NCI-H187 treated with DMSO at 0.1 percent for 48 hours (cell line): ENCODE results near the gene STAM2.
"Not testable (repeated sequence)": the region's sequence is repeated elsewhere in the genome, so short reads cannot be mapped to it uniquely, and the experiment has no call there.

Experiments
- DNase-seq: peaks from one replicate; lab custom pipeline; 2025; lab: John Stamatoyannopoulos, UW

The STAM2 gene

GRCh38 chr2:152172201-152172785 is 3.3 kb downstream of the STAM2 start:
- not testable (repeated sequence) for DNase-seq

GRCh38 chr2:152171718-152172117 is 3.8 kb downstream of the STAM2 start:
- DNase-seq, result no peak

GRCh38 chr2:152169158-152169557 is 6.4 kb downstream of the STAM2 start:
- DNase-seq, result not testable (repeated sequence)

- not testable (repeated sequence) for DNase-seq
These were observed 8.1 kb downstream of the STAM2 start for GRCh38 chr2:152167470-152167869.

- no peak for DNase-seq
These were observed 8.5 kb downstream of the STAM2 start for GRCh38 chr2:152167065-152167464.

GRCh38 chr2:152166633-152167032 is 8.9 kb downstream of the STAM2 start:
- no peak for DNase-seq

- no peak for DNase-seq
These were observed 9.8 kb downstream of the STAM2 start for GRCh38 chr2:152165780-152166179.

GRCh38 chr2:152165306-152165705 is 10.3 kb downstream of the STAM2 start:
- DNase-seq, result no peak

- DNase-seq, result not testable (repeated sequence)
These were observed 11.9 kb downstream of the STAM2 start for GRCh38 chr2:152163669-152164068.

- DNase-seq, result no peak
These were observed 13.4 kb downstream of the STAM2 start for GRCh38 chr2:152162141-152162540.

GRCh38 chr2:152161598-152161997 is 14.0 kb downstream of the STAM2 start:
- DNase-seq, result no peak

- not testable (repeated sequence) for DNase-seq
These were observed 15.2 kb downstream of the STAM2 start for GRCh38 chr2:152160378-152160777.

GRCh38 chr2:152157253-152157652 is 18.3 kb downstream of the STAM2 start:
- DNase-seq, result no peak

- DNase-seq, result no peak
These were observed 20.4 kb downstream of the STAM2 start for GRCh38 chr2:152155209-152155608.

GRCh38 chr2:152154462-152154861 is 21.1 kb downstream of the STAM2 start:
- DNase-seq, result no peak

- DNase-seq, result no peak
These were observed 40.9 kb downstream of the STAM2 start for GRCh38 chr2:152134488-152135280.

- DNase-seq, result no peak
These were observed 43.3 kb downstream of the STAM2 start for GRCh38 chr2:152132306-152132705.

GRCh38 chr2:152127628-152128027 is 47.9 kb downstream of the STAM2 start:
- DNase-seq, result no peak

GRCh38 chr2:152126664-152127063 is 48.9 kb downstream of the STAM2 start:
- no peak for DNase-seq

GRCh38 chr2:152122161-152122560 is 53.4 kb downstream of the STAM2 start:
- DNase-seq, result no peak

GRCh38 chr2:152120430-152120829 is 55.1 kb downstream of the STAM2 start:
- no peak for DNase-seq

GRCh38 chr2:152115952-152116351 is 59.6 kb downstream of the STAM2 start:
- DNase-seq, result no peak

GRCh38 chr2:152114366-152114765 is 61.2 kb downstream of the STAM2 start:
- no peak for DNase-seq

GRCh38 chr2:152107140-152107539 is 68.4 kb downstream of the STAM2 start:
- DNase-seq, result not testable (repeated sequence)
